ENCODE results near the gene SCN2B. TPM values are rescaled to one million over a fixed set of nuclear protein-coding genes. Genes with fewer than 3 reads are reported as not detected.

The SCN2B gene
- polyA plus RNA-seq, 1 donor from 2014 or later = 1.1 TPM

DNA sequence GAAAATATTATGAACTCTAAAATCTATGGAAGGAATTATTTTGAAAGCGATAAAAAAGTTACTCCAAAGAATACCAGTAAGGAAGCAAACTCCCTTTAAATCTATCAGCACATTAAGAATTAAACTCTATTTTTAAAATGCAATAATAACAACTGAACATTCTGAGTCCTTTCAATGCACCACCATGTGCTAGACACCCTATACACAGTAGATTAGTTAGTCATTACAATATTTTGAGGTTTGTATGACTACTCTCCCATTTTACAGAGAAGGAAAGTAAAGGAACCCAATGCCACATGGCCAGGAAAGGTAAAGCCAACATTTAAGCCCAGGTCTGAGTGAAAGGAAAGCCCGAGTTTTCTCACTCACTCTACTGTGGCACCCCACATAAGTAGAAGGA lies 30.6 kb upstream of the SCN2B start:
- no peak overlapping the region for H3K9ac ChIP-seq (ENCODE audit: low read length)
- H4K20me1 ChIP-seq (ENCODE audit: insufficient read depth) = no peaks in the 10 kb centered on the region
- no peak overlapping the region for H2AFZ ChIP-seq (ENCODE audit: low read depth, low read length)
- no peak overlapping the region for H3K27ac ChIP-seq (ENCODE audit: low read length)
- no peaks in the 10 kb centered on the region for H3K9me3 ChIP-seq (ENCODE audit: low read length)
- TF ChIP-seq MXI1 (conservative IDR thresholded peaks at IDR 0.05; ENCODE audit: poor library complexity, severe bottlenecking) = no peak
- no peak for TF ChIP-seq POLR2AphosphoS5 (IDR thresholded peaks at IDR 0.05)
- no peak for TF ChIP-seq RAD21 (conservative IDR thresholded peaks at IDR 0.05)
- no peak for TF ChIP-seq REST (IDR thresholded peaks at IDR 0.05; ENCODE audit: borderline replicate concordance)
- TF ChIP-seq EP300 (conservative IDR thresholded peaks at IDR 0.05; ENCODE audit: poor library complexity, severe bottlenecking) = no peak
- TF ChIP-seq, protein P1, sequence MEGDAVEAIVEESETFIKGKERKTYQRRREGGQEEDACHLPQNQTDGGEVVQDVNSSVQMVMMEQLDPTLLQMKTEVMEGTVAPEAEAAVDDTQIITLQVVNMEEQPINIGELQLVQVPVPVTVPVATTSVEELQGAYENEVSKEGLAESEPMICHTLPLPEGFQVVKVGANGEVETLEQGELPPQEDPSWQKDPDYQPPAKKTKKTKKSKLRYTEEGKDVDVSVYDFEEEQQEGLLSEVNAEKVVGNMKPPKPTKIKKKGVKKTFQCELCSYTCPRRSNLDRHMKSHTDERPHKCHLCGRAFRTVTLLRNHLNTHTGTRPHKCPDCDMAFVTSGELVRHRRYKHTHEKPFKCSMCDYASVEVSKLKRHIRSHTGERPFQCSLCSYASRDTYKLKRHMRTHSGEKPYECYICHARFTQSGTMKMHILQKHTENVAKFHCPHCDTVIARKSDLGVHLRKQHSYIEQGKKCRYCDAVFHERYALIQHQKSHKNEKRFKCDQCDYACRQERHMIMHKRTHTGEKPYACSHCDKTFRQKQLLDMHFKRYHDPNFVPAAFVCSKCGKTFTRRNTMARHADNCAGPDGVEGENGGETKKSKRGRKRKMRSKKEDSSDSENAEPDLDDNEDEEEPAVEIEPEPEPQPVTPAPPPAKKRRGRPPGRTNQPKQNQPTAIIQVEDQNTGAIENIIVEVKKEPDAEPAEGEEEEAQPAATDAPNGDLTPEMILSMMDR (IDR thresholded peaks at IDR 0.05; ENCODE audit: poor library complexity, severe bottlenecking) = no peak
- no peak for TF ChIP-seq SMC3 (conservative IDR thresholded peaks at IDR 0.05; ENCODE audit: poor library complexity)
- TF ChIP-seq EZH2 (IDR thresholded peaks at IDR 0.05; ENCODE audit: borderline replicate concordance, insufficient read depth, low read length, poor library complexity, severe bottlenecking) = no peak
- TF ChIP-seq TAF1 (IDR thresholded peaks at IDR 0.05; ENCODE audit: low read depth) = no peak
- H3K9me2 ChIP-seq (ENCODE audit: insufficient read depth, low read length) = no peaks in the 10 kb centered on the region
- H3K79me2 ChIP-seq (replicated peaks; ENCODE audit: insufficient read depth, low read length) = no peaks in the 10 kb centered on the region
- no peaks in the 10 kb centered on the region for H3F3A ChIP-seq (ENCODE audit: insufficient read depth, low read length, poor library complexity, severe bottlenecking)
- no peaks in the 10 kb centered on the region for H3K36me3 ChIP-seq (ENCODE audit: insufficient read depth, low read length)
- H3K4me3 ChIP-seq (ENCODE audit: low read length) = no peak overlapping the region
- no peak overlapping the region for H3K4me2 ChIP-seq (ENCODE audit: low read length)
- H3K27me3 ChIP-seq (ENCODE audit: insufficient read depth, low read depth, low read length) = no peaks in the 10 kb centered on the region

- Histone ChIP-seq H2AFZ (ENCODE audit: low read depth, low read length) (no peak overlapping the region), H3K36me3 (ENCODE audit: insufficient read depth, low read length) (no peaks in the 10 kb centered on the region), H3K4me2 (ENCODE audit: low read length) (no peak overlapping the region), H3K79me2 (replicated peaks; ENCODE audit: insufficient read depth, low read length) (no peaks in the 10 kb centered on the region), H4K20me1 (ENCODE audit: insufficient read depth) (no peaks in the 10 kb centered on the region), H3K27ac (ENCODE audit: low read length) (no peak overlapping the region), H3K9me2 (ENCODE audit: insufficient read depth, low read length) (no peaks in the 10 kb centered on the region), H3K27me3 (ENCODE audit: insufficient read depth, low read depth, low read length) (no peaks in the 10 kb centered on the region), H3F3A (ENCODE audit: insufficient read depth, low read length, poor library complexity, severe bottlenecking) (no peaks in the 10 kb centered on the region), H3K4me3 (ENCODE audit: low read length) (no peak overlapping the region), H3K9ac (ENCODE audit: low read length) (no peak overlapping the region), H3K9me3 (ENCODE audit: low read length) (no peaks in the 10 kb centered on the region)
- TF ChIP-seq TAF1 (IDR thresholded peaks at IDR 0.05; ENCODE audit: low read depth) = no peak
- TF ChIP-seq RAD21 (conservative IDR thresholded peaks at IDR 0.05) = no peak
- TF ChIP-seq REST (IDR thresholded peaks at IDR 0.05; ENCODE audit: borderline replicate concordance) = no peak
- TF ChIP-seq POLR2AphosphoS5 (IDR thresholded peaks at IDR 0.05) = no peak
- no peak for TF ChIP-seq EZH2 (IDR thresholded peaks at IDR 0.05; ENCODE audit: borderline replicate concordance, insufficient read depth, low read length, poor library complexity, severe bottlenecking)
- no peak for TF ChIP-seq SMC3 (conservative IDR thresholded peaks at IDR 0.05; ENCODE audit: poor library complexity)
- TF ChIP-seq MXI1 (conservative IDR thresholded peaks at IDR 0.05; ENCODE audit: poor library complexity, severe bottlenecking) = no peak
- TF ChIP-seq, protein P1 (IDR thresholded peaks at IDR 0.05; ENCODE audit: poor library complexity, severe bottlenecking) = no peak
- no peak for TF ChIP-seq EP300 (conservative IDR thresholded peaks at IDR 0.05; ENCODE audit: poor library complexity, severe bottlenecking)
These were observed 30.1 kb upstream of the SCN2B start for GRCh38 chr11:118206391-118207031.

All from neural cell (in vitro differentiated cells).